GM18909 (cell line): ENCODE measurements around the gene GLYR1.
"Not testable (repeated sequence)": the region's sequence is repeated elsewhere in the genome, so short reads cannot be mapped to it uniquely, and the experiment has no call there.

Experiments
- ATAC-seq: cut with Tn5 transposase; IDR thresholded peaks from one replicate; pipeline ENCODE4 v1.9.1; 2021; ENCODE audit warnings: mild to moderate bottlenecking; ENCODE audit not compliant: unreplicated experiment, poor library complexity

The GLYR1 gene

GRCh38 chr16:4795181-4795827 lies 51.8 kb downstream of the GLYR1 start, which contains the start of gene SMIM22:
Gene SMIM22, plus strand, starts transcription at chr16:4795369. Its CDS starts 366 bp downstream, at chr16:4795735.
- ATAC-seq = no peak

- ATAC-seq = no peak
Observed at GRCh38 chr16:4792951-4793513, 54.1 kb downstream of the GLYR1 start.

GRCh38 chr16:4790871-4791270 lies 56.2 kb downstream of the GLYR1 start:
- no peak for ATAC-seq

- ATAC-seq = no peak
Observed at GRCh38 chr16:4790261-4790660, 56.8 kb downstream of the GLYR1 start.

- no peak for ATAC-seq
Observed at GRCh38 chr16:4788910-4789309, 58.2 kb downstream of the GLYR1 start.

GRCh38 chr16:4788489-4788889 lies 58.6 kb downstream of the GLYR1 start:
- ATAC-seq = no peak

GRCh38 chr16:4787627-4788482 lies 59.2 kb downstream of the GLYR1 start, which contains the start of gene SEPTIN12:
Gene SEPTIN12, minus strand, starts transcription at chr16:4788345. Its CDS starts 700 bp downstream, at chr16:4787645.
- no peak for ATAC-seq

- no peak for ATAC-seq
Observed at GRCh38 chr16:4787068-4787467, 60.0 kb downstream of the GLYR1 start.

- ATAC-seq = no peak
Observed at GRCh38 chr16:4785758-4786433, 61.2 kb downstream of the GLYR1 start.

- not testable (repeated sequence) for ATAC-seq
Observed at GRCh38 chr16:4784444-4784987, 62.6 kb downstream of the GLYR1 start.

GRCh38 chr16:4783951-4784336 lies 63.1 kb downstream of the GLYR1 start:
- no peak for ATAC-seq

GRCh38 chr16:4783251-4783950 lies 63.7 kb downstream of the GLYR1 start:
- no peak for ATAC-seq

GRCh38 chr16:4780235-4780634 lies 66.9 kb downstream of the GLYR1 start:
- no peak for ATAC-seq

- no peak for ATAC-seq
Observed at GRCh38 chr16:4778050-4778392, 69.1 kb downstream of the GLYR1 start.

GRCh38 chr16:4777339-4778049 lies 69.6 kb downstream of the GLYR1 start:
- ATAC-seq = no peak

- no peak for ATAC-seq
Observed at GRCh38 chr16:4776141-4776705, 70.9 kb downstream of the GLYR1 start.

GRCh38 chr16:4775005-4775404 lies 72.1 kb downstream of the GLYR1 start:
- no peak for ATAC-seq

GRCh38 chr16:4772351-4772750 lies 74.7 kb downstream of the GLYR1 start:
- ATAC-seq = no peak

- ATAC-seq = no peak
Observed at GRCh38 chr16:4771646-4772045, 75.4 kb downstream of the GLYR1 start.
